ENCODE results near the gene CTNNBL1. TPM values are rescaled to one million over a fixed set of nuclear protein-coding genes. Genes with fewer than 3 reads are reported as not detected.

CTNNBL1 gene
- polyA plus RNA-seq, 1 of the 3 experiments (the other 2 are of a cell fraction): 29.5 TPM

DNA sequence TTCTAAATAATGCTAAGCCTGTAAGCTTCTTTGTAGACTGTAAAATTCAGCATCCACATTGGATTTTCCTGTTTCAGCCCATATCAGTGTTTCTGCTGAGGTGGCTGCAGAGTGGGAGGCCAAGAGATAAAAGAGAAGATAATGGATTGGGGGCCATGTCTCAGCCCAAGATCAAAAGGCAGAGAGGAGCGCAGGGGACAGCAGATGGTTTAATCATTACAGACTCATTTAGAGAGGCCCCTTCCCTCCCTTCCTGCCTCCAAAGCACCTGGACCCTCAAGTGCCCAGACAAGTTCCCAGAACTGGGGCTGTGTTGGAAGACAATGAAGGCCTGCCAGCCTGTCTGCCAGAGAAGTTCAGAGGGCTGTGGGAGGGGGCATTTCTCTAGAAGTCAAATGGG lies 20.4 kb upstream of the CTNNBL1 start (continued):
- TF ChIP-seq, protein P1, sequence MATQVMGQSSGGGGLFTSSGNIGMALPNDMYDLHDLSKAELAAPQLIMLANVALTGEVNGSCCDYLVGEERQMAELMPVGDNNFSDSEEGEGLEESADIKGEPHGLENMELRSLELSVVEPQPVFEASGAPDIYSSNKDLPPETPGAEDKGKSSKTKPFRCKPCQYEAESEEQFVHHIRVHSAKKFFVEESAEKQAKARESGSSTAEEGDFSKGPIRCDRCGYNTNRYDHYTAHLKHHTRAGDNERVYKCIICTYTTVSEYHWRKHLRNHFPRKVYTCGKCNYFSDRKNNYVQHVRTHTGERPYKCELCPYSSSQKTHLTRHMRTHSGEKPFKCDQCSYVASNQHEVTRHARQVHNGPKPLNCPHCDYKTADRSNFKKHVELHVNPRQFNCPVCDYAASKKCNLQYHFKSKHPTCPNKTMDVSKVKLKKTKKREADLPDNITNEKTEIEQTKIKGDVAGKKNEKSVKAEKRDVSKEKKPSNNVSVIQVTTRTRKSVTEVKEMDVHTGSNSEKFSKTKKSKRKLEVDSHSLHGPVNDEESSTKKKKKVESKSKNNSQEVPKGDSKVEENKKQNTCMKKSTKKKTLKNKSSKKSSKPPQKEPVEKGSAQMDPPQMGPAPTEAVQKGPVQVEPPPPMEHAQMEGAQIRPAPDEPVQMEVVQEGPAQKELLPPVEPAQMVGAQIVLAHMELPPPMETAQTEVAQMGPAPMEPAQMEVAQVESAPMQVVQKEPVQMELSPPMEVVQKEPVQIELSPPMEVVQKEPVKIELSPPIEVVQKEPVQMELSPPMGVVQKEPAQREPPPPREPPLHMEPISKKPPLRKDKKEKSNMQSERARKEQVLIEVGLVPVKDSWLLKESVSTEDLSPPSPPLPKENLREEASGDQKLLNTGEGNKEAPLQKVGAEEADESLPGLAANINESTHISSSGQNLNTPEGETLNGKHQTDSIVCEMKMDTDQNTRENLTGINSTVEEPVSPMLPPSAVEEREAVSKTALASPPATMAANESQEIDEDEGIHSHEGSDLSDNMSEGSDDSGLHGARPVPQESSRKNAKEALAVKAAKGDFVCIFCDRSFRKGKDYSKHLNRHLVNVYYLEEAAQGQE (IDR thresholded peaks at IDR 0.05; ENCODE audit: low read depth, low read length): no peak
- TF ChIP-seq JUND (IDR thresholded peaks at IDR 0.05): no peak
- no peak for TF ChIP-seq POLR2AphosphoS5 (IDR thresholded peaks at IDR 0.05; ENCODE audit: low read depth, low read length)
- TF ChIP-seq TEAD4 (IDR thresholded peaks at IDR 0.05; ENCODE audit: borderline replicate concordance, insufficient read depth): no peak
- TF ChIP-seq, protein P2, sequence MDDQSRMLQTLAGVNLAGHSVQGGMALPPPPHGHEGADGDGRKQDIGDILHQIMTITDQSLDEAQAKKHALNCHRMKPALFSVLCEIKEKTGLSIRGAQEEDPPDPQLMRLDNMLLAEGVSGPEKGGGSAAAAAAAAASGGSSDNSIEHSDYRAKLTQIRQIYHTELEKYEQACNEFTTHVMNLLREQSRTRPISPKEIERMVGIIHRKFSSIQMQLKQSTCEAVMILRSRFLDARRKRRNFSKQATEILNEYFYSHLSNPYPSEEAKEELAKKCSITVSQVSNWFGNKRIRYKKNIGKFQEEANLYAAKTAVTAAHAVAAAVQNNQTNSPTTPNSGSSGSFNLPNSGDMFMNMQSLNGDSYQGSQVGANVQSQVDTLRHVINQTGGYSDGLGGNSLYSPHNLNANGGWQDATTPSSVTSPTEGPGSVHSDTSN (IDR thresholded peaks at IDR 0.05): no peak
- no peak for TF ChIP-seq USF1 (IDR thresholded peaks at IDR 0.05; ENCODE audit: borderline replicate concordance, low read depth)
- TF ChIP-seq, protein P3, sequence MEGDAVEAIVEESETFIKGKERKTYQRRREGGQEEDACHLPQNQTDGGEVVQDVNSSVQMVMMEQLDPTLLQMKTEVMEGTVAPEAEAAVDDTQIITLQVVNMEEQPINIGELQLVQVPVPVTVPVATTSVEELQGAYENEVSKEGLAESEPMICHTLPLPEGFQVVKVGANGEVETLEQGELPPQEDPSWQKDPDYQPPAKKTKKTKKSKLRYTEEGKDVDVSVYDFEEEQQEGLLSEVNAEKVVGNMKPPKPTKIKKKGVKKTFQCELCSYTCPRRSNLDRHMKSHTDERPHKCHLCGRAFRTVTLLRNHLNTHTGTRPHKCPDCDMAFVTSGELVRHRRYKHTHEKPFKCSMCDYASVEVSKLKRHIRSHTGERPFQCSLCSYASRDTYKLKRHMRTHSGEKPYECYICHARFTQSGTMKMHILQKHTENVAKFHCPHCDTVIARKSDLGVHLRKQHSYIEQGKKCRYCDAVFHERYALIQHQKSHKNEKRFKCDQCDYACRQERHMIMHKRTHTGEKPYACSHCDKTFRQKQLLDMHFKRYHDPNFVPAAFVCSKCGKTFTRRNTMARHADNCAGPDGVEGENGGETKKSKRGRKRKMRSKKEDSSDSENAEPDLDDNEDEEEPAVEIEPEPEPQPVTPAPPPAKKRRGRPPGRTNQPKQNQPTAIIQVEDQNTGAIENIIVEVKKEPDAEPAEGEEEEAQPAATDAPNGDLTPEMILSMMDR (IDR thresholded peaks at IDR 0.05): no peak

- POLR2A ChIA-PET: no interaction called here
- CTCF ChIA-PET: no interaction called here
These were observed 17.4 kb upstream of the CTNNBL1 start for GRCh38 chr20:37676440-37676839.

More at GRCh38 chr20:37676440-37676839, 17.4 kb upstream of the CTNNBL1 start:
- no peak overlapping the region for H3K4me2 ChIP-seq
- peaks cover 0 to 1% of the 10 kb centered on the region in 2 experiments; a peak in 1 of 4 replicates for H3K4me1 ChIP-seq (ENCODE audit: control insufficient read depth in 1 of 2, insufficient read depth in 2 of 2, low read depth in 1 of 2, low read length in 1 of 2)
- H3K4me3 ChIP-seq (ENCODE audit: low read depth in 2 of 2, low read length in 1 of 2): no peak overlapping the region
- no peak for TF ChIP-seq EP300 (IDR thresholded peaks at IDR 0.05; ENCODE audit: borderline replicate concordance in 1 of 2, low read depth in 1 of 2, low read length in 1 of 2)
- no peak for TF ChIP-seq TAF1 (IDR thresholded peaks at IDR 0.05; ENCODE audit: borderline replicate concordance, low read depth, low read length)
- TF ChIP-seq, protein P4, sequence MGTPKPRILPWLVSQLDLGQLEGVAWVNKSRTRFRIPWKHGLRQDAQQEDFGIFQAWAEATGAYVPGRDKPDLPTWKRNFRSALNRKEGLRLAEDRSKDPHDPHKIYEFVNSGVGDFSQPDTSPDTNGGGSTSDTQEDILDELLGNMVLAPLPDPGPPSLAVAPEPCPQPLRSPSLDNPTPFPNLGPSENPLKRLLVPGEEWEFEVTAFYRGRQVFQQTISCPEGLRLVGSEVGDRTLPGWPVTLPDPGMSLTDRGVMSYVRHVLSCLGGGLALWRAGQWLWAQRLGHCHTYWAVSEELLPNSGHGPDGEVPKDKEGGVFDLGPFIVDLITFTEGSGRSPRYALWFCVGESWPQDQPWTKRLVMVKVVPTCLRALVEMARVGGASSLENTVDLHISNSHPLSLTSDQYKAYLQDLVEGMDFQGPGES (IDR thresholded peaks at IDR 0.05; ENCODE audit: low read depth, low read length): no peak
- TF ChIP-seq MXI1 (IDR thresholded peaks at IDR 0.05; ENCODE audit: low read depth, low read length): no peak
- TF ChIP-seq NFIC (IDR thresholded peaks at IDR 0.05; ENCODE audit: borderline replicate concordance): no peak
- TF ChIP-seq USF1 (IDR thresholded peaks at IDR 0.05; ENCODE audit: borderline replicate concordance, low read depth): no peak
- no peak for TF ChIP-seq CHD2 (IDR thresholded peaks at IDR 0.05; ENCODE audit: low read length, partially characterized antibody)
- TF ChIP-seq, protein P1 (IDR thresholded peaks at IDR 0.05; ENCODE audit: low read depth, low read length): no peak
- no peaks in the 10 kb centered on the region for H4K20me1 ChIP-seq (ENCODE audit: insufficient read depth)
- no peaks in the 10 kb centered on the region for H3K9me2 ChIP-seq
- H3K9ac ChIP-seq: no peak overlapping the region
- H2AFZ ChIP-seq (ENCODE audit: low read depth): no peak overlapping the region
- 51% methylated on average over 7 of the region's 7 CpGs for WGBS (ENCODE audit: low lambda C conversion rate)
- no peaks in the 10 kb centered on the region for H3K36me3 ChIP-seq (replicated peaks in 1 of 2; ENCODE audit: control insufficient read depth in 1 of 2, insufficient read depth in 2 of 2, low read length in 1 of 2)
- no peak overlapping the region for H3K27ac ChIP-seq (ENCODE audit: low read depth in 2 of 2, low read length in 1 of 2)
- H3K9me3 ChIP-seq: no peaks in the 10 kb centered on the region
- no peaks in the 10 kb centered on the region for H3K79me2 ChIP-seq (ENCODE audit: insufficient read depth)
- H3K27me3 ChIP-seq (ENCODE audit: insufficient read depth): no peaks in the 10 kb centered on the region; the same call in 1 of the 2 replicates
- H3F3A ChIP-seq (replicated peaks; ENCODE audit: insufficient read depth): no peaks in the 10 kb centered on the region
- DNase-seq: no peak

Data from SK-N-SH (cell line).